Parietal lobe (tissue), 2 donors: Measurements from ENCODE around the gene KANK3. TPM values are rescaled to one million over a fixed set of nuclear protein-coding genes. Genes with fewer than 3 reads are reported as not detected.

Experiments
- small RNA-seq: library from RNA; depleted of rRNA; stranded (forward); fragments of <200 nt; gene quantifications from one replicate; pipeline ENCODE3, GENCODE V24; 2014; ENCODE audit warnings: low replicate concordance
- total RNA-seq: library from RNA; depleted of rRNA; stranded (reverse); fragments of >200 nt; gene quantifications from one replicate; pipeline ENCODE4 v1.2.3, GENCODE V29; 2014

The KANK3 gene
- 3.8 TPM for total RNA-seq

GRCh38 chr19:8342684-8343482, at the start of gene KANK3:
TSS of gene KANK3 (minus strand) at chr19:8343262. CDS start at chr19:8337828, 5,434 bp downstream.

GRCh38 chr19:8389891-8390616, 47.0 kb upstream of the KANK3 start, which contains the start of gene RAB11B:
TSS of gene RAB11B (plus strand) at chr19:8390360. CDS start at chr19:8390417, 57 bp downstream.

GRCh38 chr19:8363803-8364771, 21.0 kb upstream of the KANK3 start, which contains the start of gene ANGPTL4:
TSS of gene ANGPTL4 (plus strand) at chr19:8364155. CDS start at chr19:8364322, 167 bp downstream.

GRCh38 chr19:8321067-8321985, 21.7 kb downstream of the KANK3 start, which contains the start of the genes NDUFA7 and RPS28:
TSS of gene NDUFA7 (minus strand) at chr19:8321375. CDS start at chr19:8321358, 17 bp downstream.
TSS of gene RPS28 (plus strand) at chr19:8321496. CDS start at chr19:8321531, 35 bp downstream.

DNA sequence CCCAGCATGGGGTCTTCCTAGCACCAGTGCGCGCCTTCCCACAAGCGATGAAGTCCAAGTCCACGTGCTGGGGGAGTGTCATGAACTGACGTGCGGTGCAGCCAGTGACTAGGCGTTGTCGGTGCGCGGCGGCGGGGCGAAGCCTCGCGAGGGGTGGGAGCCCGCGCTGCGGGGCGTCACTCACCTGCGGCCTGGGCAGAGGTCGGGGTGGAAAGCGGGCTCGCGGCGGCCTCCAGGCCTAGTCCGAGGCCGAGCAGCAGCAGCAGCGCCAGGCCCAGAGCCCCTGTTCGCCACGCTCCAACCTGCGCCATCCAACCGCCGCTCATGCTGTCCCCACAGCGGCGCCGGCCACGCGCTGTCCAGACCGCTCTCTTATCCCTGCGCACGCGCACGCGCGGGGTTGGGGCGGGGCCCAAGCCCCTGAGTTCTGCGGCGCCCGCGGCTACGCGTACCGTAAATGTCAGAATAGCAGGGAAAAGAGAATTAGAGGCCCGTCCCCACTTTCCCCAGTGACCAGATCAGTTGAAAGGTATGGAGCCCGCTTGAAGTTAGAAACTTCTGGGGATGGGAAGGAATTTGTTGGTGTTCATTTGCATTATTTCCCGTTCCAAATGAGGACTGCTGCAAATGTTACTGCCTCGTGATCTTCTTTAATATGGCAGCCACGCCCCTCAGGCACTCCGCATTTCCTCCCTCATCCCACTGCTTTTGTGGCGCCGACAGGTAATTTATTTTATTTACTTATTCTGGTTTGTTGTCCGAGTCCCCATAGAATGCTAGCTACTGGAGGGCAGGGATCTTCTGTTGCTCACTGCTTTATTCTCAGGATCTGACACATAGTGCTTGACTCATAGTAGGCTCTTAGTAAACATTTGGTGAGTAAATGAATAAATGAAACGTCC, 34.8 kb downstream of the KANK3 start, which contains the start of gene CD320:
CD320 (minus strand) TSS at position 394 of the 902 bp plus-strand sequence; CDS start at position 326, 68 bp downstream.

Small RNA genes within 50 kb of the gene (small RNA-seq; reads per million reads assigned to genes)
- not detected for gene MIR4999

Other genes starting within 250 kb of the KANK3 start
- 75.1 TPM for gene FBN3, start 193.7 kb downstream of the KANK3 start, total RNA-seq
- gene CERS4, start 133.9 kb downstream of the KANK3 start, total RNA-seq = 66.0 TPM
- 16.9 TPM for gene CD320, start 34.9 kb downstream of the KANK3 start, total RNA-seq
- 5.9 TPM for gene NDUFA7, start 21.9 kb downstream of the KANK3 start, total RNA-seq
- 189 TPM for gene RPS28, start 21.8 kb downstream of the KANK3 start, total RNA-seq
- 0.63 TPM for gene ANGPTL4, start 20.9 kb upstream of the KANK3 start, total RNA-seq
- 170 TPM for gene RAB11B, start 47.1 kb upstream of the KANK3 start, total RNA-seq
- 37.9 TPM for gene MARCHF2, start 70.0 kb upstream of the KANK3 start, total RNA-seq
- gene HNRNPM, start 101.7 kb upstream of the KANK3 start, total RNA-seq = 121 TPM
- gene PRAM1, start 159.4 kb upstream of the KANK3 start, total RNA-seq = not detected
- gene ZNF414, start 170.9 kb upstream of the KANK3 start, total RNA-seq = 6.6 TPM
- gene MYO1F, start 234.2 kb upstream of the KANK3 start, total RNA-seq = 1.6 TPM